Astrocyte (in vitro differentiated cells and primary cell): ENCODE measurements around the gene RIPOR2. TPM values are rescaled to one million over a fixed set of nuclear protein-coding genes. Genes with fewer than 3 reads are reported as not detected.
A peak's percentile ranks its signal among the peaks of the same experiment; 100 is the strongest.

Experiments
- DNase-seq: peaks from one replicate; pipeline ENCODE4 v3.0.0-alpha.2; 2010; ENCODE audit warnings: low read depth
- FAIRE-seq: peaks from 2 replicates; lab custom pipeline; 2011; peaks lifted over from hg19 to GRCh38; lab: Jason Lieb, UNC
- H2AFZ ChIP-seq: 2 replicates; pipeline ENCODE4 v1.6.0; 2012; ENCODE audit warnings: low read depth, low read length, inconsistent platforms
- H3K27ac ChIP-seq: 2 replicates; pipeline ENCODE4 v1.5.1; 2011; ENCODE audit warnings: low read depth, low read length, inconsistent platforms
- H3K27me3 ChIP-seq: 2 replicates; pipeline ENCODE4 v1.6.0; 2011; ENCODE audit warnings: low read length, inconsistent platforms; ENCODE audit not compliant: insufficient read depth
- H3K36me3 ChIP-seq: 2 replicates; pipeline ENCODE4 v1.5.1; 2011; ENCODE audit warnings: low read length, inconsistent platforms; ENCODE audit not compliant: insufficient read depth
- H3K4me1 ChIP-seq: 2 replicates; pipeline ENCODE4 v1.5.1; 2011; ENCODE audit warnings: low read length, inconsistent platforms; ENCODE audit not compliant: insufficient read depth
- H3K4me2 ChIP-seq: 2 replicates; pipeline ENCODE4 v1.6.0; 2012; ENCODE audit warnings: low read length, inconsistent platforms
- H3K4me3 ChIP-seq: 2 replicates; pipeline ENCODE4 v1.5.1; 2011; ENCODE audit warnings: low read depth, mild to moderate bottlenecking, low read length, inconsistent platforms; ENCODE audit not compliant: insufficient read depth
- H3K79me2 ChIP-seq: 2 replicates; pipeline ENCODE4 v1.6.0; 2012; ENCODE audit warnings: mild to moderate bottlenecking, low read length, inconsistent platforms; ENCODE audit not compliant: insufficient read depth
- H3K9ac ChIP-seq: 2 replicates; pipeline ENCODE4 v1.6.0; 2012; ENCODE audit warnings: mild to moderate bottlenecking, low read length, inconsistent platforms
- H3K9me3 ChIP-seq: 2 replicates; pipeline ENCODE4 v1.5.1; 2012; ENCODE audit warnings: low read depth, mild to moderate bottlenecking, low read length, inconsistent platforms; ENCODE audit not compliant: insufficient read depth
- H4K20me1 ChIP-seq: 2 replicates; pipeline ENCODE4 v1.6.0; 2012; ENCODE audit warnings: low read length, inconsistent platforms; ENCODE audit not compliant: insufficient read depth
- H3K27ac Mint-ChIP-seq: one replicate; pipeline ENCODE4 v1.8.0; 2021; ENCODE audit warnings: mild to moderate bottlenecking, mixed read lengths; ENCODE audit not compliant: unreplicated experiment
- H3K27me3 Mint-ChIP-seq: one replicate; pipeline ENCODE4 v1.8.0; 2021; ENCODE audit warnings: low read depth, mixed read lengths; ENCODE audit not compliant: unreplicated experiment
- H3K36me3 Mint-ChIP-seq: one replicate; pipeline ENCODE4 v1.8.0; 2021; ENCODE audit warnings: low read depth, mixed read lengths; ENCODE audit not compliant: unreplicated experiment
- H3K4me1 Mint-ChIP-seq: one replicate; pipeline ENCODE4 v1.8.0; 2021; ENCODE audit warnings: low read depth, mixed read lengths; ENCODE audit not compliant: unreplicated experiment
- H3K4me3 Mint-ChIP-seq: one replicate; pipeline ENCODE4 v1.8.0; 2021; ENCODE audit warnings: mild to moderate bottlenecking, moderate library complexity, mixed read lengths; ENCODE audit not compliant: unreplicated experiment
- H3K9me3 Mint-ChIP-seq: one replicate; pipeline ENCODE4 v1.8.0; 2021; ENCODE audit warnings: mild to moderate bottlenecking, mixed read lengths; ENCODE audit not compliant: unreplicated experiment
- CTCF ChIP-seq: IDR thresholded peaks from 2 replicates; pipeline ENCODE4 v1.5.1; 2011; ENCODE audit warnings: low read depth, mild to moderate bottlenecking, inconsistent platforms, low read length, moderate library complexity; ENCODE audit not compliant: insufficient read depth
- EZH2 ChIP-seq: IDR thresholded peaks from 2 replicates; pipeline ENCODE4 v1.6.1; 2012; ENCODE audit warnings: mild to moderate bottlenecking, low read length, inconsistent platforms; ENCODE audit not compliant: insufficient read depth
- total RNA-seq: library from RNA; stranded (reverse); gene quantifications from 2 replicates; pipeline ENCODE4 v1.2.1, GENCODE V29; 2021

Gene RIPOR2
- total RNA-seq, 1 donor from 2014 or later, result 0.95 TPM

GRCh38 chr6:24778121-24778520 is 157.6 kb downstream of the RIPOR2 start:
- H3K27me3 ChIP-seq, result no peaks in the 10 kb centered on the region
- H3K9me3 Mint-ChIP-seq, result no peaks in the 10 kb centered on the region
- peaks cover 6% of the 10 kb centered on the region for H3K4me1 ChIP-seq
- DNase-seq, result no peak
- no peak overlapping the region for H3K9ac ChIP-seq
- H3K9me3 ChIP-seq, result no peaks in the 10 kb centered on the region
- H3K4me1 Mint-ChIP-seq, result peaks cover 3% of the 10 kb centered on the region
- H3K27ac Mint-ChIP-seq, result no peak overlapping the region
- no peak overlapping the region for H3K27ac ChIP-seq
- no peaks in the 10 kb centered on the region for H3K27me3 Mint-ChIP-seq
- no peak for TF ChIP-seq EZH2
- TF ChIP-seq CTCF, result no peak
- H2AFZ ChIP-seq, result no peak overlapping the region
- FAIRE-seq, result no peak
- peaks cover 60% of the 10 kb centered on the region for H3K79me2 ChIP-seq
- no peak overlapping the region for H3K4me3 ChIP-seq
- peaks cover 2% of the 10 kb centered on the region for H3K36me3 Mint-ChIP-seq
- peak overlapping the region; percentile 89 for H3K4me2 ChIP-seq
- no peak overlapping the region for H3K4me3 Mint-ChIP-seq
- peaks cover 3% of the 10 kb centered on the region for H4K20me1 ChIP-seq
- peaks cover 8% of the 10 kb centered on the region for H3K36me3 ChIP-seq

GRCh38 chr6:24777227-24777626 is 158.5 kb downstream of the RIPOR2 start:
- Histone ChIP-seq H3K9ac (no peak overlapping the region), H3K36me3 (peaks cover 5% of the 10 kb centered on the region), H3K9me3 (no peaks in the 10 kb centered on the region), H3K27me3 (no peaks in the 10 kb centered on the region), H2AFZ (no peak overlapping the region), H3K4me2 (peak overlapping the region; percentile 89), H3K4me3 (no peak overlapping the region), H3K79me2 (peaks cover 60% of the 10 kb centered on the region), H3K4me1 (peaks cover 6% of the 10 kb centered on the region), H4K20me1 (peaks cover 3% of the 10 kb centered on the region), H3K27ac (no peak overlapping the region)
- Mint-ChIP-seq H3K4me1 (peaks cover 3% of the 10 kb centered on the region), H3K4me3 (no peak overlapping the region), H3K27ac (no peak overlapping the region), H3K27me3 (no peaks in the 10 kb centered on the region), H3K9me3 (no peaks in the 10 kb centered on the region), H3K36me3 (peaks cover 2% of the 10 kb centered on the region)
- DNase-seq (no peak), FAIRE-seq (no peak)
- TF ChIP-seq EZH2 (no peak), CTCF (no peak)

- DNase-seq (peak; percentile 64), FAIRE-seq (no peak)
- Histone ChIP-seq H3K4me3 (peak overlapping the region; percentile 90), H3K4me1 (peaks cover 6% of the 10 kb centered on the region), H2AFZ (peak overlapping the region; percentile 99), H3K27me3 (no peaks in the 10 kb centered on the region), H3K79me2 (peaks cover 58% of the 10 kb centered on the region), H3K36me3 (no peaks in the 10 kb centered on the region), H3K9ac (peak overlapping the region; percentile 96), H3K9me3 (no peaks in the 10 kb centered on the region), H3K27ac (peak overlapping the region; percentile 94), H3K4me2 (peak overlapping the region; percentile 89), H4K20me1 (peaks cover 3% of the 10 kb centered on the region)
- Mint-ChIP-seq H3K9me3 (no peaks in the 10 kb centered on the region), H3K4me1 (peaks cover 3% of the 10 kb centered on the region), H3K27me3 (no peaks in the 10 kb centered on the region), H3K27ac (no peak overlapping the region), H3K4me3 (peak overlapping the region; percentile 97), H3K36me3 (no peaks in the 10 kb centered on the region)
- TF ChIP-seq CTCF (no peak), EZH2 (no peak)
Observed at GRCh38 chr6:24775520-24776058, 160.2 kb downstream of the RIPOR2 start.
